Liver (tissue), 9 donors: ENCODE data around the gene KIF26B. TPM values are rescaled to one million over a fixed set of nuclear protein-coding genes. Genes with fewer than 3 reads are reported as not detected.
A peak's percentile ranks its signal among the peaks of the same experiment; 100 is the strongest.

Experiments
- DNase-seq: peaks from one replicate; pipeline ENCODE4 v3.0.0-alpha.2; 2017; ENCODE audit warnings: low spot score
- H3K27ac ChIP-seq, 2 donors: one replicate each; pipeline ENCODE4 v1.7.0; 2013; ENCODE audit warnings: inconsistent platforms in 2 of 2, low read length in 2 of 2, control low read depth in 1 of 2, low read depth in 1 of 2, mild to moderate bottlenecking in 1 of 2
- H3K27me3 ChIP-seq, 4 donors: one replicate each; pipeline versions ENCODE4 v1.6.1 to v1.7.0; 2013; ENCODE audit warnings: low read length in 3 of 4, inconsistent platforms in 1 of 4, mild to moderate bottlenecking in 1 of 4, moderate library complexity in 1 of 4; ENCODE audit not compliant: control insufficient read depth in 4 of 4, insufficient read depth in 4 of 4
- H3K36me3 ChIP-seq, 4 donors: one replicate each; pipeline versions ENCODE4 v1.6.1 to v1.7.0; 2013; ENCODE audit warnings: low read length in 3 of 4, mild to moderate bottlenecking in 3 of 4, low read depth in 1 of 4, moderate library complexity in 1 of 4; ENCODE audit not compliant: control insufficient read depth in 4 of 4, insufficient read depth in 3 of 4
- H3K4me1 ChIP-seq, 4 donors: one replicate each; pipeline versions ENCODE4 v1.6.1 to v1.7.0; 2013; ENCODE audit warnings: low read length in 3 of 4, mild to moderate bottlenecking in 3 of 4, moderate library complexity in 1 of 4; ENCODE audit not compliant: control insufficient read depth in 4 of 4, insufficient read depth in 4 of 4
- H3K4me3 ChIP-seq, 3 donors: one replicate each; pipeline versions ENCODE4 v1.6.1 to v1.7.0; 2013; ENCODE audit warnings: low read length in 3 of 3, control low read depth in 1 of 3, low read depth in 1 of 3, mild to moderate bottlenecking in 1 of 3
- H3K9ac ChIP-seq, 2 donors: one replicate each; pipeline ENCODE4 v1.7.0; 2013; ENCODE audit warnings: low read length in 2 of 2, mild to moderate bottlenecking in 2 of 2, moderate library complexity in 2 of 2, control low read depth in 1 of 2, low read depth in 1 of 2
- H3K9me3 ChIP-seq, 4 donors: one replicate each; pipeline versions ENCODE4 v1.6.1 to v1.7.0; 2013; ENCODE audit warnings: low read length in 3 of 4; ENCODE audit not compliant: control insufficient read depth in 4 of 4
- EGR1 ChIP-seq, 2 donors: IDR thresholded peaks; 2 replicates each; pipeline ENCODE4 v1.6.1; 2016 to 2018; ENCODE audit warnings: antibody characterized with exemption in 2 of 2, low read depth in 2 of 2
- FOXA1 ChIP-seq: IDR thresholded peaks from 2 replicates; pipeline ENCODE4 v1.6.1; 2016; ENCODE audit warnings: antibody characterized with exemption
- FOXA2 ChIP-seq: IDR thresholded peaks from 2 replicates; pipeline ENCODE4 v1.6.1; 2016; ENCODE audit warnings: antibody characterized with exemption
- GABPA ChIP-seq, 2 donors: IDR thresholded peaks in 1 of 2; conservative IDR thresholded peaks in 1 of 2; 2 replicates each; pipeline ENCODE4 v1.6.1; 2016; ENCODE audit warnings: antibody characterized with exemption in 2 of 2, mild to moderate bottlenecking in 1 of 2, moderate library complexity in 1 of 2
- HNF4A ChIP-seq, 2 donors: conservative IDR thresholded peaks; 2 replicates each; pipeline ENCODE4 v1.6.1; 2016; ENCODE audit warnings: antibody characterized with exemption in 2 of 2, mild to moderate bottlenecking in 2 of 2
- HNF4G ChIP-seq: IDR thresholded peaks from 2 replicates; pipeline ENCODE4 v1.6.1; 2016; ENCODE audit warnings: antibody characterized with exemption
- JUND ChIP-seq, 2 donors: IDR thresholded peaks; 2 replicates each; pipeline ENCODE4 v1.6.1; 2016; ENCODE audit warnings: antibody characterized with exemption in 2 of 2
- NR2F2 ChIP-seq: IDR thresholded peaks from 2 replicates; pipeline ENCODE4 v1.6.1; 2016; ENCODE audit warnings: antibody characterized with exemption
- RAD21 ChIP-seq, 2 donors: IDR thresholded peaks; 2 replicates each; pipeline ENCODE4 v1.6.1; 2016; ENCODE audit warnings: antibody characterized with exemption in 2 of 2, mild to moderate bottlenecking in 2 of 2
- RXRA ChIP-seq, 2 donors: IDR thresholded peaks; 2 replicates each; pipeline ENCODE4 v1.6.1; 2017 to 2018; ENCODE audit warnings: antibody characterized with exemption in 2 of 2, mild to moderate bottlenecking in 1 of 2
- SP1 ChIP-seq: IDR thresholded peaks from 2 replicates; pipeline ENCODE4 v1.6.1; 2018; ENCODE audit warnings: antibody characterized with exemption, mild to moderate bottlenecking
- TAF1 ChIP-seq: conservative IDR thresholded peaks from 2 replicates; pipeline ENCODE4 v1.6.1; 2016; ENCODE audit warnings: antibody characterized with exemption, mild to moderate bottlenecking
- YY1 ChIP-seq: IDR thresholded peaks from 2 replicates; pipeline ENCODE4 v1.6.1; 2016; ENCODE audit warnings: antibody characterized with exemption, mild to moderate bottlenecking
- WGBS: extraction: QIAGEN DNeasy Blood & Tissue Kit; methylation state at CpG from one replicate; pipeline ENCODE4 v1.1.7; 2013; 5-methylcytosine and 5-hydroxymethylcytosine counted together
- polyA plus RNA-seq, 2 donors: library from polyadenylated mRNA; stranded (reverse) in 1 of 2; unstranded in 1 of 2; fragments of 200-250 nt in 1 of 2; fragments of >200 nt in 1 of 2; fragmentation: Nextera tagmentation in 1 of 2; extraction: Ambion mirVana in 1 of 2; gene quantifications; one replicate each; pipeline versions ENCODE4 v1.2.1 to v1.2.3, GENCODE V29; 2013 to 2015
- total RNA-seq, 2 donors: library from RNA; depleted of rRNA; stranded (reverse); fragments of >200 nt; gene quantifications; one replicate each; pipeline ENCODE4 v1.2.3, GENCODE V29; 2014
- TF ChIP-seq, protein P1 (sequence below): IDR thresholded peaks from 2 replicates; pipeline ENCODE4 v1.6.1; 2016; ENCODE audit warnings: antibody characterized with exemption
- TF ChIP-seq, protein P2 (sequence below): fragments of 150-350 bp; IDR thresholded peaks from 2 replicates; pipeline ENCODE4 v1.5.1; 2017; ENCODE audit warnings: improper control_type of control experiment, low read depth, low read length; ENCODE audit not compliant: missing input control
- TF ChIP-seq, protein P3 (sequence below): IDR thresholded peaks from 2 replicates; pipeline ENCODE4 v1.6.1; 2016; ENCODE audit warnings: antibody characterized with exemption
- TF ChIP-seq, protein P4 (sequence below): IDR thresholded peaks from 2 replicates; pipeline ENCODE4 v1.6.1; 2016; ENCODE audit warnings: antibody characterized with exemption
- TF ChIP-seq, protein P5 (sequence below): IDR thresholded peaks from 2 replicates; pipeline ENCODE4 v1.6.1; 2016; ENCODE audit warnings: antibody characterized with exemption, mild to moderate bottlenecking
- donor health status: healthy.
- donor health status: healthy.
- donor health status: healthy.
- donor health status: healthy.
- donor health status: healthy.

Gene KIF26B
- total and polyA plus RNA-seq, 4 donors, result 0.10 to 1.7 (median 0.34) TPM

DNA sequence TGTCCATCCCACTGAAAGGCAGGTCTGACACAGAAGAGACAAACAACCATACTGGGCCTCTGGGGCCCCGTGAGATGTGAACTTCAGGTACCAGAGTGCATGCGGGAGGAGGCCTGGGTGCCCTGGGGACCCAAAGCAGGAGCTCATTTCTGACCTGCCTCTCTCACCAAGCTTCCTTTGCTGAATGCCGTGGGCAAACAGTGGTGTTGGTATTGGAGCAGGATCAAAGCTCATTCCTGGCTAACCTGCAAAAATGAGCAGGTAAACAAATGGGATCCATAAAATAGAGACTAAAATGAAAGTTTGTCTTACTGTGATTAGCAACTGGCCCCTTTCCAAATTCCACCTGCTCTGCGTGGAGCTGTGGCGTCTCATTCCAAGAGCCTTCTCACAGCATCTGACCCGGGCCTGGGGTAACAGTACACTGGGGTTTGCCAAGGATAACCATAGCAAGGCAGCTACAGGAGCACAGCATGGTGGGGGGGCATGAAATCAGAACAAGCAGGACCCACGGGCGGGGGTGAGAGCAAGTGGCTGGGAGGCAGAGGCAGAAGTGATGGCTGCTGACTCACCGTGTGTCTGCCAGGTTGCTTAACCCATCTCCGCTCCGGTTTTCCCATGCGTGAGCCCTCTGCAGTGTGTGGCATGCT is 103.6 kb downstream of the KIF26B start:
- H3K4me1 ChIP-seq, result peaks cover 0 to 12% (median 5%) of the 10 kb centered on the region in 4 donors
- 31% methylated on average over 12 of the region's 12 CpGs for WGBS
- H3K4me3 ChIP-seq, result peak overlapping the region in 1 of 3 donors; percentile 7
- TF ChIP-seq, protein P1, sequence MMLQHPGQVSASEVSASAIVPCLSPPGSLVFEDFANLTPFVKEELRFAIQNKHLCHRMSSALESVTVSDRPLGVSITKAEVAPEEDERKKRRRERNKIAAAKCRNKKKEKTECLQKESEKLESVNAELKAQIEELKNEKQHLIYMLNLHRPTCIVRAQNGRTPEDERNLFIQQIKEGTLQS, result no peak
- TF ChIP-seq, protein P2, sequence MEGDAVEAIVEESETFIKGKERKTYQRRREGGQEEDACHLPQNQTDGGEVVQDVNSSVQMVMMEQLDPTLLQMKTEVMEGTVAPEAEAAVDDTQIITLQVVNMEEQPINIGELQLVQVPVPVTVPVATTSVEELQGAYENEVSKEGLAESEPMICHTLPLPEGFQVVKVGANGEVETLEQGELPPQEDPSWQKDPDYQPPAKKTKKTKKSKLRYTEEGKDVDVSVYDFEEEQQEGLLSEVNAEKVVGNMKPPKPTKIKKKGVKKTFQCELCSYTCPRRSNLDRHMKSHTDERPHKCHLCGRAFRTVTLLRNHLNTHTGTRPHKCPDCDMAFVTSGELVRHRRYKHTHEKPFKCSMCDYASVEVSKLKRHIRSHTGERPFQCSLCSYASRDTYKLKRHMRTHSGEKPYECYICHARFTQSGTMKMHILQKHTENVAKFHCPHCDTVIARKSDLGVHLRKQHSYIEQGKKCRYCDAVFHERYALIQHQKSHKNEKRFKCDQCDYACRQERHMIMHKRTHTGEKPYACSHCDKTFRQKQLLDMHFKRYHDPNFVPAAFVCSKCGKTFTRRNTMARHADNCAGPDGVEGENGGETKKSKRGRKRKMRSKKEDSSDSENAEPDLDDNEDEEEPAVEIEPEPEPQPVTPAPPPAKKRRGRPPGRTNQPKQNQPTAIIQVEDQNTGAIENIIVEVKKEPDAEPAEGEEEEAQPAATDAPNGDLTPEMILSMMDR, result no peak
- TF ChIP-seq, protein P3, sequence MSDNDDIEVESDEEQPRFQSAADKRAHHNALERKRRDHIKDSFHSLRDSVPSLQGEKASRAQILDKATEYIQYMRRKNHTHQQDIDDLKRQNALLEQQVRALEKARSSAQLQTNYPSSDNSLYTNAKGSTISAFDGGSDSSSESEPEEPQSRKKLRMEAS, result no peak
- no peak for TF ChIP-seq EGR1 (IDR thresholded peaks at IDR 0.05; ENCODE audit: low read depth in 2 of 2)
- peak; percentile 32 to 33 for TF ChIP-seq HNF4A (conservative IDR thresholded peaks at IDR 0.05)
- TF ChIP-seq JUND (IDR thresholded peaks at IDR 0.05), result peak in 1 of 2 donors; percentile 13
- peak in 1 of 2 donors; percentile 10 for TF ChIP-seq RAD21 (IDR thresholded peaks at IDR 0.05)
- TF ChIP-seq RXRA (IDR thresholded peaks at IDR 0.05), result no peak
- TF ChIP-seq NR2F2, result no peak
- no peak for TF ChIP-seq FOXA2
- TF ChIP-seq, protein P4, sequence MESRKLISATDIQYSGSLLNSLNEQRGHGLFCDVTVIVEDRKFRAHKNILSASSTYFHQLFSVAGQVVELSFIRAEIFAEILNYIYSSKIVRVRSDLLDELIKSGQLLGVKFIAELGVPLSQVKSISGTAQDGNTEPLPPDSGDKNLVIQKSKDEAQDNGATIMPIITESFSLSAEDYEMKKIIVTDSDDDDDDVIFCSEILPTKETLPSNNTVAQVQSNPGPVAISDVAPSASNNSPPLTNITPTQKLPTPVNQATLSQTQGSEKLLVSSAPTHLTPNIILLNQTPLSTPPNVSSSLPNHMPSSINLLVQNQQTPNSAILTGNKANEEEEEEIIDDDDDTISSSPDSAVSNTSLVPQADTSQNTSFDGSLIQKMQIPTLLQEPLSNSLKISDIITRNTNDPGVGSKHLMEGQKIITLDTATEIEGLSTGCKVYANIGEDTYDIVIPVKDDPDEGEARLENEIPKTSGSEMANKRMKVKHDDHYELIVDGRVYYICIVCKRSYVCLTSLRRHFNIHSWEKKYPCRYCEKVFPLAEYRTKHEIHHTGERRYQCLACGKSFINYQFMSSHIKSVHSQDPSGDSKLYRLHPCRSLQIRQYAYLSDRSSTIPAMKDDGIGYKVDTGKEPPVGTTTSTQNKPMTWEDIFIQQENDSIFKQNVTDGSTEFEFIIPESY, result no peak
- peak; percentile 10 for TF ChIP-seq SP1
- TF ChIP-seq, protein P5, sequence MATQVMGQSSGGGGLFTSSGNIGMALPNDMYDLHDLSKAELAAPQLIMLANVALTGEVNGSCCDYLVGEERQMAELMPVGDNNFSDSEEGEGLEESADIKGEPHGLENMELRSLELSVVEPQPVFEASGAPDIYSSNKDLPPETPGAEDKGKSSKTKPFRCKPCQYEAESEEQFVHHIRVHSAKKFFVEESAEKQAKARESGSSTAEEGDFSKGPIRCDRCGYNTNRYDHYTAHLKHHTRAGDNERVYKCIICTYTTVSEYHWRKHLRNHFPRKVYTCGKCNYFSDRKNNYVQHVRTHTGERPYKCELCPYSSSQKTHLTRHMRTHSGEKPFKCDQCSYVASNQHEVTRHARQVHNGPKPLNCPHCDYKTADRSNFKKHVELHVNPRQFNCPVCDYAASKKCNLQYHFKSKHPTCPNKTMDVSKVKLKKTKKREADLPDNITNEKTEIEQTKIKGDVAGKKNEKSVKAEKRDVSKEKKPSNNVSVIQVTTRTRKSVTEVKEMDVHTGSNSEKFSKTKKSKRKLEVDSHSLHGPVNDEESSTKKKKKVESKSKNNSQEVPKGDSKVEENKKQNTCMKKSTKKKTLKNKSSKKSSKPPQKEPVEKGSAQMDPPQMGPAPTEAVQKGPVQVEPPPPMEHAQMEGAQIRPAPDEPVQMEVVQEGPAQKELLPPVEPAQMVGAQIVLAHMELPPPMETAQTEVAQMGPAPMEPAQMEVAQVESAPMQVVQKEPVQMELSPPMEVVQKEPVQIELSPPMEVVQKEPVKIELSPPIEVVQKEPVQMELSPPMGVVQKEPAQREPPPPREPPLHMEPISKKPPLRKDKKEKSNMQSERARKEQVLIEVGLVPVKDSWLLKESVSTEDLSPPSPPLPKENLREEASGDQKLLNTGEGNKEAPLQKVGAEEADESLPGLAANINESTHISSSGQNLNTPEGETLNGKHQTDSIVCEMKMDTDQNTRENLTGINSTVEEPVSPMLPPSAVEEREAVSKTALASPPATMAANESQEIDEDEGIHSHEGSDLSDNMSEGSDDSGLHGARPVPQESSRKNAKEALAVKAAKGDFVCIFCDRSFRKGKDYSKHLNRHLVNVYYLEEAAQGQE, result no peak
- peak; percentile 71 for TF ChIP-seq YY1
- no peak for TF ChIP-seq HNF4G
- TF ChIP-seq TAF1, result no peak
- no peak for TF ChIP-seq FOXA1
- no peak for TF ChIP-seq GABPA (IDR thresholded peaks at IDR 0.05 in 1 of 2, conservative IDR thresholded peaks at IDR 0.05 in 1 of 2)
- no peaks in the 10 kb centered on the region for H3K9me3 ChIP-seq
- H3K36me3 ChIP-seq, result no peaks in the 10 kb centered on the region
- no peak overlapping the region for H3K9ac ChIP-seq
- H3K27me3 ChIP-seq, result no peaks in the 10 kb centered on the region
- no peak overlapping the region for H3K27ac ChIP-seq
- no peak for DNase-seq
